OCI-LY7 (cell line): Measurements from ENCODE around the gene LEF1. TPM values are rescaled to one million over a fixed set of nuclear protein-coding genes. Genes with fewer than 3 reads are reported as not detected.

Experiments
- BruUV-seq: library from RNA; stranded (reverse); fragments of 400-500 nt; replicated peaks from 2 replicates; lab custom pipeline; 2021; lab: Mats Ljungman, UMichigan
- CTCF ChIA-PET: fragments of 300-600 bp; sonication (Branson Sonifier 250); formaldehyde crosslinking; loops from one replicate; lab custom pipeline; 2022; ENCODE audit warnings: antibody characterized with exemption; ENCODE audit not compliant: unreplicated experiment; lab: Charles Lee
- POLR2A ChIA-PET: fragments of 300-600 bp; sonication (Branson Sonifier 250); formaldehyde crosslinking; loops from one replicate; lab custom pipeline; 2022; ENCODE audit warnings: antibody characterized with exemption; lab: Charles Lee
- DNase-seq: peaks from one replicate; pipeline ENCODE4 v3.0.0-alpha.2; 2015; ENCODE audit warnings: low spot score
- H2AFZ ChIP-seq: fragments of 200-600 bp; sonication (generic), shearing (Covaris generic); 2 replicates; pipeline ENCODE4 v1.6.1; 2014; ENCODE audit warnings: mild to moderate bottlenecking, antibody characterized with exemption, low read length, moderate library complexity
- H3K27ac ChIP-seq: fragments of 200-600 bp; sonication (generic); 2 replicates; pipeline ENCODE4 v1.5.1; 2014; ENCODE audit warnings: mixed run types, low read depth, mild to moderate bottlenecking, moderate library complexity, low read length, inconsistent platforms; ENCODE audit not compliant: poor library complexity, severe bottlenecking
- H3K36me3 ChIP-seq: fragments of 200-600 bp; sonication (generic); 2 replicates; pipeline ENCODE4 v1.6.1; 2014; ENCODE audit warnings: mild to moderate bottlenecking, antibody characterized with exemption, low read length, moderate library complexity, mixed read lengths; ENCODE audit not compliant: insufficient read depth
- H3K4me1 ChIP-seq: fragments of 200-600 bp; sonication (generic); 2 replicates; pipeline ENCODE4 v1.5.1; 2014; ENCODE audit warnings: mild to moderate bottlenecking, low read length; ENCODE audit not compliant: insufficient read depth, poor library complexity, severe bottlenecking
- H3K4me2 ChIP-seq: fragments of 200-600 bp; sonication (generic); 2 replicates; pipeline ENCODE4 v1.6.1; 2014; ENCODE audit warnings: mild to moderate bottlenecking, low read length
- H3K4me3 ChIP-seq: fragments of 200-600 bp; sonication (generic); 2 replicates; pipeline ENCODE4 v1.5.1; 2014; ENCODE audit warnings: mild to moderate bottlenecking, low read depth, low read length; ENCODE audit not compliant: poor library complexity, severe bottlenecking
- H3K79me2 ChIP-seq: fragments of 200-600 bp; sonication (generic); 2 replicates; pipeline ENCODE4 v1.6.1; 2016; ENCODE audit warnings: low read depth, mild to moderate bottlenecking, low read length, moderate library complexity, mixed read lengths; ENCODE audit not compliant: insufficient read depth
- H3K9me2 ChIP-seq: fragments of 200-600 bp; sonication (generic); 2 replicates; pipeline ENCODE4 v1.6.1; 2016; ENCODE audit warnings: mild to moderate bottlenecking, low read length, mixed read lengths; ENCODE audit not compliant: insufficient read depth
- H3K9me3 ChIP-seq: fragments of 200-600 bp; sonication (generic); 2 replicates; pipeline ENCODE4 v1.6.1; 2014; ENCODE audit warnings: mild to moderate bottlenecking, mixed run types, low read length, mixed read lengths
- H4K20me1 ChIP-seq: fragments of 200-600 bp; sonication (generic); 2 replicates; pipeline ENCODE4 v1.6.1; 2014; ENCODE audit warnings: mild to moderate bottlenecking, antibody characterized with exemption, low read length, moderate library complexity, mixed read lengths; ENCODE audit not compliant: insufficient read depth
- EZH2phosphoT487 ChIP-seq: fragments of 200-600 bp; sonication (generic); IDR thresholded peaks from 2 replicates; pipeline ENCODE4 v1.6.1; 2018; ENCODE audit warnings: low read depth, borderline replicate concordance, mild to moderate bottlenecking, mixed run types, antibody characterized with exemption, low read length, moderate library complexity, mixed read lengths
- intact Hi-C: fragments of 100-400 bp; cut with micrococcal nuclease; formaldehyde crosslinking; loops from one replicate; pipeline ENCODE4 v1.10.0; 2022; ENCODE audit not compliant: unreplicated experiment
- total RNA-seq, 2 experiments: library from RNA; depleted of rRNA in 1 of 2; stranded (reverse); fragments of >200 nt in 1 of 2; shearing (Covaris generic) in 1 of 2; gene quantifications; 2 replicates each; pipeline ENCODE4 v1.2.3, GENCODE V29; 2014 to 2022
- TF ChIP-seq, protein P1 (sequence below): fragments of 200-600 bp; sonication (generic); conservative IDR thresholded peaks from 2 replicates; pipeline ENCODE4 v1.5.1; 2014; ENCODE audit warnings: mild to moderate bottlenecking, antibody characterized with exemption, low read length, moderate library complexity, mixed read lengths

The LEF1 gene
- total RNA-seq, 2 experiments from 2014 or later, result 207 to 223 TPM

GRCh38 chr4:108199881-108200280, 31.1 kb upstream of the LEF1 start:
- no peak for TF ChIP-seq EZH2phosphoT487
- TF ChIP-seq, protein P1, sequence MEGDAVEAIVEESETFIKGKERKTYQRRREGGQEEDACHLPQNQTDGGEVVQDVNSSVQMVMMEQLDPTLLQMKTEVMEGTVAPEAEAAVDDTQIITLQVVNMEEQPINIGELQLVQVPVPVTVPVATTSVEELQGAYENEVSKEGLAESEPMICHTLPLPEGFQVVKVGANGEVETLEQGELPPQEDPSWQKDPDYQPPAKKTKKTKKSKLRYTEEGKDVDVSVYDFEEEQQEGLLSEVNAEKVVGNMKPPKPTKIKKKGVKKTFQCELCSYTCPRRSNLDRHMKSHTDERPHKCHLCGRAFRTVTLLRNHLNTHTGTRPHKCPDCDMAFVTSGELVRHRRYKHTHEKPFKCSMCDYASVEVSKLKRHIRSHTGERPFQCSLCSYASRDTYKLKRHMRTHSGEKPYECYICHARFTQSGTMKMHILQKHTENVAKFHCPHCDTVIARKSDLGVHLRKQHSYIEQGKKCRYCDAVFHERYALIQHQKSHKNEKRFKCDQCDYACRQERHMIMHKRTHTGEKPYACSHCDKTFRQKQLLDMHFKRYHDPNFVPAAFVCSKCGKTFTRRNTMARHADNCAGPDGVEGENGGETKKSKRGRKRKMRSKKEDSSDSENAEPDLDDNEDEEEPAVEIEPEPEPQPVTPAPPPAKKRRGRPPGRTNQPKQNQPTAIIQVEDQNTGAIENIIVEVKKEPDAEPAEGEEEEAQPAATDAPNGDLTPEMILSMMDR, result no peak
- intact Hi-C loops, result no loop called here
- no peaks in the 10 kb centered on the region for H3K36me3 ChIP-seq
- H3K4me3 ChIP-seq, result no peak overlapping the region
- DNase-seq, result no peak
- no peaks in the 10 kb centered on the region for H4K20me1 ChIP-seq
- no peaks in the 10 kb centered on the region for H3K79me2 ChIP-seq
- ChIA-PET POLR2A (interaction anchor here (1.4 to 1.5 kb wide), 2 partner anchors 11 to 16 kb away, joined by 3 read pairs; no protein-coding TSS in a partner anchor), CTCF (no interaction called here)
- BruUV-seq, result no TSS peak
- no peaks in the 10 kb centered on the region for H3K4me1 ChIP-seq
- H3K9me3 ChIP-seq, result no peaks in the 10 kb centered on the region
- no peak overlapping the region for H2AFZ ChIP-seq
- H3K4me2 ChIP-seq, result no peak overlapping the region
- no peak overlapping the region for H3K27ac ChIP-seq
- H3K9me2 ChIP-seq, result no peaks in the 10 kb centered on the region

DNA sequence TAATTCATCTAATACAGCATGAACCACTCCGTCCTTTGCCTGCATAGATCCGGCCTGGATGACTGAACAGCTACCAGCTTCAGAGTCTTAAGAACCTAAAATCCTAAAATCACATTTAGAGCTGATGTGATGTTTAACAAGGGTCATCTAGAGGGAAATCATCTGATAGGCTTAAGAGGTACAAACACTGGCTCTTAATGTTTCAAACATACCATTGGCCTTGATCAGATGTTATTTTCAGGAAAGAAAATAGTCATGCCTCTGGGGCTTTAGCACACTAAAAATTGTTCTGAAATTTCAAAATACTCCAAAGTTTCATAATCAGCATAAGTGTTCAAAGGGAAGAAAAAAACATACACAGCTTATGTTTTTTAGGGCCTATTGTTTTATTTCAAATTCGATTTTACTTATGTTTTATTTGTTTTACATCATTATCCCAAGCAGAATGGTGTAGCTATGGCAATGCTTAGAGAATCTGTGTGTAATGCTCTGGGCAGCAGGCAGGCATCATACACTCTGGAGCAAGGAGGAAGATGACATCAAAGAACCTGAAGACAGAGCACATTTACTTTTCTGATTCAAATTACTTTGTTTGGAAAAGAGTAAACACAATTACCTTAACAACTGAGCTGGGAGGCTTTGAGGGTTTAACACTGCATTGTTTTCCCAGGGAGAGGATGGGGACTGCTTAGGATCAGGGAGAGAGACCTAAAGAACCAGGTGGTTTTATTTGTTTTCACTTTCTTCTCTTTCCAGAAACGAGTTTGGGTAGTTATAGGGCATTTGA, 25.3 kb upstream of the LEF1 start:
- TF ChIP-seq EZH2phosphoT487, result no peak
- TF ChIP-seq, protein P1, result no peak
- Histone ChIP-seq H3K4me3 (no peak overlapping the region), H3K36me3 (no peaks in the 10 kb centered on the region), H4K20me1 (no peaks in the 10 kb centered on the region), H3K9me3 (no peaks in the 10 kb centered on the region), H3K9me2 (no peaks in the 10 kb centered on the region), H3K27ac (no peak overlapping the region), H3K4me2 (no peak overlapping the region), H3K79me2 (no peaks in the 10 kb centered on the region), H3K4me1 (no peaks in the 10 kb centered on the region), H2AFZ (no peak overlapping the region)
- no TSS peak for BruUV-seq
- no peak for DNase-seq
- intact Hi-C loops, result no loop called here
- CTCF ChIA-PET, result no interaction called here
- POLR2A ChIA-PET, result interaction anchor here (0.6 to 1.1 kb wide), 4 partner anchors 15 to 168 kb away, joined by 3 read pairs; no protein-coding TSS in a partner anchor

DNA sequence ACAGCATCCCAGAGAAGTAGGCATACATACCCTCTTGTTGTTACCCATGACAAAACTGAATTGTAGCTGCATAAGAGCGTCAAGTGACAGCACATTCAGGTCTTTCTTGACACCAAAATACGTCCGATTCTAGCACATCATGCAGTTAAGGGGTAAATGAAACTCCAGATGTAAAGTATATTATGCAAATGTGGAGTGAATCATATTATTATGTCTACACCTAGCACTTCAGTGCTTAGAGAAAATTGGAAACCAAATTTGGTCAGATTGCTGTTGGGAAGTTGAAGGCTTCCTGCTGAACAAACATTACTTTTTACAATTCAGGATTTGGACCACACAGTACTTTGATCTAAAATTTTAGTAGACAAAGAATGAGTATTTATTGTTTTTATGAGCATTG, 24.2 kb upstream of the LEF1 start:
- Histone ChIP-seq H3K9me2 (no peaks in the 10 kb centered on the region), H3K4me2 (no peak overlapping the region), H3K4me1 (no peaks in the 10 kb centered on the region), H2AFZ (no peak overlapping the region), H3K4me3 (no peak overlapping the region), H4K20me1 (no peaks in the 10 kb centered on the region), H3K27ac (no peak overlapping the region), H3K79me2 (no peaks in the 10 kb centered on the region), H3K9me3 (no peaks in the 10 kb centered on the region), H3K36me3 (no peaks in the 10 kb centered on the region)
- CTCF ChIA-PET, result no interaction called here
- BruUV-seq, result no TSS peak
- POLR2A ChIA-PET, result interaction anchor here (0.6 kb wide), 2 partner anchors 41 to 52 kb away, joined by 3 to 4 read pairs; no protein-coding TSS in a partner anchor
- no peak for TF ChIP-seq EZH2phosphoT487
- TF ChIP-seq, protein P1, result no peak
- intact Hi-C loops, result no loop called here
- no peak for DNase-seq
